ENCODE results near the gene LEFTY2. TPM values are rescaled to one million over a fixed set of nuclear protein-coding genes. Genes with fewer than 3 reads are reported as not detected.

Gene LEFTY2
- total RNA-seq, 2 donors from 2014 or later = 0.12 to 0.53 TPM

- Histone ChIP-seq H3K9ac (ENCODE audit: low read depth in 2 of 2, low read length in 2 of 2) (no peak overlapping the region), H3K36me3 (no peaks in the 10 kb centered on the region), H3K4me1 (peaks cover 7% of the 10 kb centered on the region), H3K27ac (no peak overlapping the region), H3K27me3 (no peaks in the 10 kb centered on the region), H3K4me3 (no peak overlapping the region), H3K9me3 (no peaks in the 10 kb centered on the region)
- intact Hi-C loops (cut with DNase I) = no loop called here
- no peak for DNase-seq
- no peak for TF ChIP-seq CTCF (IDR thresholded peaks at IDR 0.05)
Observed at GRCh38 chr1:225906467-225906866, 34.6 kb downstream of the LEFTY2 start.

GRCh38 chr1:225903623-225904022, 37.4 kb downstream of the LEFTY2 start:
- H3K4me3 ChIP-seq = no peak overlapping the region
- no peak overlapping the region for H3K9ac ChIP-seq (ENCODE audit: low read depth in 2 of 2, low read length in 2 of 2)
- H3K4me1 ChIP-seq = no peaks in the 10 kb centered on the region
- no peak for TF ChIP-seq CTCF (IDR thresholded peaks at IDR 0.05)
- intact Hi-C loops (cut with DNase I) = no loop called here
- no peaks in the 10 kb centered on the region for H3K36me3 ChIP-seq
- H3K9me3 ChIP-seq = no peaks in the 10 kb centered on the region
- no peaks in the 10 kb centered on the region for H3K27me3 ChIP-seq
- DNase-seq = no peak
- no peak overlapping the region for H3K27ac ChIP-seq

GRCh38 chr1:225899044-225899925, 41.7 kb downstream of the LEFTY2 start:
- no peak overlapping the region for H3K9ac ChIP-seq (ENCODE audit: low read depth in 2 of 2, low read length in 2 of 2)
- no peaks in the 10 kb centered on the region for H3K9me3 ChIP-seq
- no peak for DNase-seq
- no peaks in the 10 kb centered on the region for H3K4me1 ChIP-seq
- intact Hi-C loops (cut with DNase I) = no loop called here
- no peaks in the 10 kb centered on the region for H3K36me3 ChIP-seq
- no peaks in the 10 kb centered on the region for H3K27me3 ChIP-seq
- no peak for TF ChIP-seq CTCF (IDR thresholded peaks at IDR 0.05)
- H3K27ac ChIP-seq = no peak overlapping the region
- H3K4me3 ChIP-seq = no peak overlapping the region

- H3K27me3 ChIP-seq = no peaks in the 10 kb centered on the region
- H3K36me3 ChIP-seq = no peaks in the 10 kb centered on the region
- TF ChIP-seq CTCF (IDR thresholded peaks at IDR 0.05) = no peak
- intact Hi-C loops (cut with DNase I) = no loop called here
- H3K9ac ChIP-seq (ENCODE audit: low read depth in 2 of 2, low read length in 2 of 2) = peak overlapping the region in 1 of 2 donors; percentile 32
- H3K27ac ChIP-seq = peak overlapping the region; percentile 75
- no peak overlapping the region for H3K4me3 ChIP-seq
- no peaks in the 10 kb centered on the region for H3K4me1 ChIP-seq
- H3K9me3 ChIP-seq = no peaks in the 10 kb centered on the region
- peak; percentile 44 for DNase-seq
Observed at GRCh38 chr1:225897595-225898514, 43.2 kb downstream of the LEFTY2 start.

- Histone ChIP-seq H3K4me3 (no peak overlapping the region), H3K27ac (peak overlapping the region; percentile 75), H3K4me1 (no peaks in the 10 kb centered on the region), H3K9ac (ENCODE audit: low read depth in 2 of 2, low read length in 2 of 2) (peak overlapping the region in 1 of 2 donors; percentile 65), H3K9me3 (no peaks in the 10 kb centered on the region), H3K36me3 (no peaks in the 10 kb centered on the region), H3K27me3 (no peaks in the 10 kb centered on the region)
- TF ChIP-seq CTCF (IDR thresholded peaks at IDR 0.05) = no peak
- intact Hi-C loops (cut with DNase I) = no loop called here
- peak; percentile 85 for DNase-seq
Observed at GRCh38 chr1:225896937-225897549, 44.0 kb downstream of the LEFTY2 start.
